OCI-LY7 (cell line): ENCODE data around the gene PTDSS2. TPM values are rescaled to one million over a fixed set of nuclear protein-coding genes. Genes with fewer than 3 reads are reported as not detected.
A peak's percentile ranks its signal among the peaks of the same experiment; 100 is the strongest.

Experiments used
- BruUV-seq: library from RNA; stranded (reverse); fragments of 400-500 nt; replicated peaks from 2 replicates; lab custom pipeline; 2021; lab: Mats Ljungman, UMichigan
- CTCF ChIA-PET: fragments of 300-600 bp; sonication (Branson Sonifier 250); formaldehyde crosslinking; loops from one replicate; lab custom pipeline; 2022; ENCODE audit warnings: antibody characterized with exemption; ENCODE audit not compliant: unreplicated experiment; lab: Charles Lee
- POLR2A ChIA-PET: fragments of 300-600 bp; sonication (Branson Sonifier 250); formaldehyde crosslinking; loops from one replicate; lab custom pipeline; 2022; ENCODE audit warnings: antibody characterized with exemption; lab: Charles Lee
- DNase-seq: peaks from one replicate; pipeline ENCODE4 v3.0.0-alpha.2; 2015; ENCODE audit warnings: low spot score
- H2AFZ ChIP-seq: fragments of 200-600 bp; sonication (generic), shearing (Covaris generic); 2 replicates; pipeline ENCODE4 v1.6.1; 2014; ENCODE audit warnings: mild to moderate bottlenecking, antibody characterized with exemption, low read length, moderate library complexity
- H3K27ac ChIP-seq: fragments of 200-600 bp; sonication (generic); 2 replicates; pipeline ENCODE4 v1.5.1; 2014; ENCODE audit warnings: mixed run types, low read depth, mild to moderate bottlenecking, moderate library complexity, low read length, inconsistent platforms; ENCODE audit not compliant: poor library complexity, severe bottlenecking
- H3K36me3 ChIP-seq: fragments of 200-600 bp; sonication (generic); 2 replicates; pipeline ENCODE4 v1.6.1; 2014; ENCODE audit warnings: mild to moderate bottlenecking, antibody characterized with exemption, low read length, moderate library complexity, mixed read lengths; ENCODE audit not compliant: insufficient read depth
- H3K4me1 ChIP-seq: fragments of 200-600 bp; sonication (generic); 2 replicates; pipeline ENCODE4 v1.5.1; 2014; ENCODE audit warnings: mild to moderate bottlenecking, low read length; ENCODE audit not compliant: insufficient read depth, poor library complexity, severe bottlenecking
- H3K4me2 ChIP-seq: fragments of 200-600 bp; sonication (generic); 2 replicates; pipeline ENCODE4 v1.6.1; 2014; ENCODE audit warnings: mild to moderate bottlenecking, low read length
- H3K4me3 ChIP-seq: fragments of 200-600 bp; sonication (generic); 2 replicates; pipeline ENCODE4 v1.5.1; 2014; ENCODE audit warnings: mild to moderate bottlenecking, low read depth, low read length; ENCODE audit not compliant: poor library complexity, severe bottlenecking
- H3K79me2 ChIP-seq: fragments of 200-600 bp; sonication (generic); 2 replicates; pipeline ENCODE4 v1.6.1; 2016; ENCODE audit warnings: low read depth, mild to moderate bottlenecking, low read length, moderate library complexity, mixed read lengths; ENCODE audit not compliant: insufficient read depth
- H3K9me2 ChIP-seq: fragments of 200-600 bp; sonication (generic); 2 replicates; pipeline ENCODE4 v1.6.1; 2016; ENCODE audit warnings: mild to moderate bottlenecking, low read length, mixed read lengths; ENCODE audit not compliant: insufficient read depth
- H3K9me3 ChIP-seq: fragments of 200-600 bp; sonication (generic); 2 replicates; pipeline ENCODE4 v1.6.1; 2014; ENCODE audit warnings: mild to moderate bottlenecking, mixed run types, low read length, mixed read lengths
- H4K20me1 ChIP-seq: fragments of 200-600 bp; sonication (generic); 2 replicates; pipeline ENCODE4 v1.6.1; 2014; ENCODE audit warnings: mild to moderate bottlenecking, antibody characterized with exemption, low read length, moderate library complexity, mixed read lengths; ENCODE audit not compliant: insufficient read depth
- CTCF ChIP-seq: fragments of 200-600 bp; sonication (generic); conservative IDR thresholded peaks from 2 replicates; pipeline ENCODE4 v1.5.1; 2014; ENCODE audit warnings: mild to moderate bottlenecking, antibody characterized with exemption, low read length, moderate library complexity, mixed read lengths
- EZH2phosphoT487 ChIP-seq: fragments of 200-600 bp; sonication (generic); IDR thresholded peaks from 2 replicates; pipeline ENCODE4 v1.6.1; 2018; ENCODE audit warnings: low read depth, borderline replicate concordance, mild to moderate bottlenecking, mixed run types, antibody characterized with exemption, low read length, moderate library complexity, mixed read lengths
- intact Hi-C: fragments of 100-400 bp; cut with micrococcal nuclease; formaldehyde crosslinking; loops from one replicate; pipeline ENCODE4 v1.10.0; 2022; ENCODE audit not compliant: unreplicated experiment
- total RNA-seq, 2 experiments: library from RNA; depleted of rRNA in 1 of 2; stranded (reverse); fragments of >200 nt in 1 of 2; shearing (Covaris generic) in 1 of 2; gene quantifications; 2 replicates each; pipeline ENCODE4 v1.2.3, GENCODE V29; 2014 to 2022

Gene PTDSS2
- total RNA-seq, 2 experiments from 2014 or later: 27.8 to 32.7 TPM

GRCh38 chr11:535210-535518, 85.1 kb downstream of the PTDSS2 start:
- DNase-seq: no peak
- intact Hi-C loops: loop anchor here (5.0 kb wide), 1 partner anchor 88 kb away; no protein-coding TSS in a partner anchor
- POLR2A ChIA-PET: no interaction called here

GRCh38 chr11:535519-536454, 85.7 kb downstream of the PTDSS2 start, which contains the start of gene HRAS:
TSS of gene HRAS (minus strand) at chr11:535576.
- peak within 1 kb of the TSS; percentile 5; the same call in 1 of the 2 replicates for H2AFZ ChIP-seq
- peak within 1 kb of the TSS; percentile 94 for H3K4me2 ChIP-seq
- no peaks in the 10 kb centered on the region for H4K20me1 ChIP-seq
- H3K9me2 ChIP-seq: no peaks in the 10 kb centered on the region
- peak; percentile 97 for DNase-seq
- no peaks in the 10 kb centered on the region for H3K9me3 ChIP-seq
- intact Hi-C loops: loop anchor here (5.0 kb wide), 1 partner anchor 88 kb away; no protein-coding TSS in a partner anchor
- BruUV-seq: no TSS peak
- ChIA-PET CTCF (interaction anchor here (0.6 kb wide), 2 partner anchors 24 to 198 kb away, joined by 4 to 11 read pairs; no protein-coding TSS in a partner anchor), POLR2A (interaction anchor here (0.5 to 1.0 kb wide), 3 partner anchors 29 to 129 kb away, joined by 3 to 6 read pairs (median 4); partner anchors contain the start of gene RNH1)
- peak within 1 kb of the TSS; percentile 94 for H3K4me3 ChIP-seq
- H3K27ac ChIP-seq: peak within 1 kb of the TSS; percentile 80
- no peaks in the 10 kb centered on the region for H3K79me2 ChIP-seq
- peaks cover 32% of the 10 kb centered on the region for H3K4me1 ChIP-seq
- no peak for TF ChIP-seq EZH2phosphoT487
- no peak for TF ChIP-seq CTCF
- peaks cover 17% of the 10 kb centered on the region; the same call in 1 of the 2 replicates for H3K36me3 ChIP-seq

More at GRCh38 chr11:535210-535518, 85.1 kb downstream of the PTDSS2 start:
- Histone ChIP-seq H3K4me3 (peak overlapping the region; percentile 94), H3K9me3 (no peaks in the 10 kb centered on the region), H3K9me2 (no peaks in the 10 kb centered on the region), H3K36me3 (peaks cover 17% of the 10 kb centered on the region; the same call in 1 of the 2 replicates), H4K20me1 (no peaks in the 10 kb centered on the region), H3K27ac (peak overlapping the region; percentile 34), H3K4me2 (peak overlapping the region; percentile 92), H3K79me2 (no peaks in the 10 kb centered on the region), H2AFZ (no peak overlapping the region), H3K4me1 (peaks cover 32% of the 10 kb centered on the region)
- BruUV-seq: no TSS peak
- CTCF ChIA-PET: no interaction called here
- TF ChIP-seq CTCF (no peak), EZH2phosphoT487 (no peak)
